Measurements from ENCODE around the gene GNAQ.
A peak's percentile ranks its signal among the peaks of the same experiment; 100 is the strongest.
"Not testable (repeated sequence)": the region's sequence is repeated elsewhere in the genome, so short reads cannot be mapped to it uniquely, and the experiment has no call there.

GNAQ gene

DNA sequence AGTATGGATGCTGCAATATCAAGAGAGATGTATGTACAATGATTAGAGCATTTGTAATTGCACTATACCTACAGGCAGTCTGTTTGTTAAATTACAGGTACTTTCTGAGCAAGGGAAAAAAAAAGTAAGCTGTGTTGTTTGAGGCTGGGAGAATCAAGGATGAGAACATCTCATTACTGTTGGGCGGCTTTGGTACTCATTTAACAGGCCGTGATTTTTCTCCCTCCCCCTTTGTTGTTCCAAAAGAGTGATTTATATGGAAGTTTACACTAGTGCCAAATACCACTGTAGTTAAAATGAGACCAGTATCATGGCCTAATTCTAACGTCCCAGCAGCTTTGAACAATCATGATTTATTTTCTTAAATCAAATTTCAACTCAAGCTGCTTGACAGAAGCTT lies 312.3 kb downstream of the GNAQ start:
- peaks cover 23% of the 10 kb centered on the region for H3K36me3 Mint-ChIP-seq (ENCODE audit: low read depth)
- no peak for DNase-seq
- H3K4me1 Mint-ChIP-seq = peaks cover 58% of the 10 kb centered on the region
- TF ChIP-seq, protein P1, sequence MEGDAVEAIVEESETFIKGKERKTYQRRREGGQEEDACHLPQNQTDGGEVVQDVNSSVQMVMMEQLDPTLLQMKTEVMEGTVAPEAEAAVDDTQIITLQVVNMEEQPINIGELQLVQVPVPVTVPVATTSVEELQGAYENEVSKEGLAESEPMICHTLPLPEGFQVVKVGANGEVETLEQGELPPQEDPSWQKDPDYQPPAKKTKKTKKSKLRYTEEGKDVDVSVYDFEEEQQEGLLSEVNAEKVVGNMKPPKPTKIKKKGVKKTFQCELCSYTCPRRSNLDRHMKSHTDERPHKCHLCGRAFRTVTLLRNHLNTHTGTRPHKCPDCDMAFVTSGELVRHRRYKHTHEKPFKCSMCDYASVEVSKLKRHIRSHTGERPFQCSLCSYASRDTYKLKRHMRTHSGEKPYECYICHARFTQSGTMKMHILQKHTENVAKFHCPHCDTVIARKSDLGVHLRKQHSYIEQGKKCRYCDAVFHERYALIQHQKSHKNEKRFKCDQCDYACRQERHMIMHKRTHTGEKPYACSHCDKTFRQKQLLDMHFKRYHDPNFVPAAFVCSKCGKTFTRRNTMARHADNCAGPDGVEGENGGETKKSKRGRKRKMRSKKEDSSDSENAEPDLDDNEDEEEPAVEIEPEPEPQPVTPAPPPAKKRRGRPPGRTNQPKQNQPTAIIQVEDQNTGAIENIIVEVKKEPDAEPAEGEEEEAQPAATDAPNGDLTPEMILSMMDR (IDR thresholded peaks at IDR 0.05) = no peak
- H3K9me3 Mint-ChIP-seq = peaks cover 6% of the 10 kb centered on the region
- H3K27me3 Mint-ChIP-seq (ENCODE audit: low read depth, poor library complexity) = peaks cover 3% of the 10 kb centered on the region
- peak overlapping the region; percentile 15 for H3K27ac Mint-ChIP-seq
- H3K4me3 Mint-ChIP-seq = peak overlapping the region; percentile 3

DNA sequence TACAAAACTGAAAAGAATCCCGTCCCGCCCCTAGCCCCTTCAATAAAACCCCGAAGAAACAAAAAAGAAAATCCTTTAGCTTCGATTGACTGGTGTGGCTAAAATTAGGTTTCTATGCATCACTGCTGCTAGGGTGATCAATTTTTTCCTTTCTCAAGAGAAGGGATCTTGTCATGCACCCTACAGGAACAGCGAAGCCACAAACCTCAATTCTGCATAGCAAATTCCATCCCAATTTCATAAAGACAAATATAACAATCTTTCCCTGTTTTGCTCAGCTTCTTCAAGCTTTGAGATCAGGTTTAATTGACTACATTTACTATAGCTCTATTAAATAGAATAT lies 313.3 kb downstream of the GNAQ start:
- not testable (repeated sequence) for H3K4me3 Mint-ChIP-seq
- peaks cover 68% of the 10 kb centered on the region for H3K4me1 Mint-ChIP-seq

DNA sequence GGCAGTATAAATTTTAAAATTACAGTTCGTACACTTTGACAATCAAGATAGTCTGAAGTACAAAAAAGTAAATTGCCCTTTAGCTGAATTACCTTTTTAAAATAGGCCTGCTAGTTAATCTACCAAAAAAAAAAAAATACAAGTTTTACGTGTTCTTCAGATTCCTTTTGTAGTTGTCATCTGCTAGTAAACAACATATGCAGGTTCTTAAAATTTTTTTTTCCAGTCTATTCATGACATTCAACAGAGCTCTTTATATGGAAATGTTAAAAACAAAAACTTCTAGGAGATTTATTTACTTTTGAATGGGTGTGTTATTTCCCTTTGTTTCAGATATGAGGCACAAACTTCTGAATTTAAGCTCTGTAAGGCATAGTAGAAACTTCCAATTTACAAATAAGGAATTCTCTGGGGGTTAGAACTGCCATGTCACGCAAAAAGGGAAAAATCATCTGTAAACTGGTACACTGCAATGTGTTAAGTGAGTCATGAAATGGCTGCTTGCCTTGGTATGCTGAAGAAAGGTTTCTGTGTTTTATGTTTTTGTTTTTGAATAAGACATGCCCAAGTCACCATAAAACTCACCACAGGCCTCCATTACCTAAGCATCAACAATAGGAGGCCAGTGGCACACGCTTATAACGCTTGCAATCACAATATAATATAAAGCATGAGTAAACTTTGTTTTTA lies 313.9 kb downstream of the GNAQ start:
- not testable (repeated sequence) for DNase-seq; H3K27ac Mint-ChIP-seq; H3K27me3 Mint-ChIP-seq (ENCODE audit: low read depth, poor library complexity); H3K36me3 Mint-ChIP-seq (ENCODE audit: low read depth); H3K9me3 Mint-ChIP-seq; H3K4me3 Mint-ChIP-seq
- peaks cover 73% of the 10 kb centered on the region for H3K4me1 Mint-ChIP-seq

More for the DNA sequence above, 313.3 kb downstream of the GNAQ start:
- not testable (repeated sequence) for DNase-seq; H3K27ac Mint-ChIP-seq; H3K27me3 Mint-ChIP-seq (ENCODE audit: low read depth, poor library complexity); H3K9me3 Mint-ChIP-seq
- peaks cover 12% of the 10 kb centered on the region for H3K36me3 Mint-ChIP-seq (ENCODE audit: low read depth)

DNA sequence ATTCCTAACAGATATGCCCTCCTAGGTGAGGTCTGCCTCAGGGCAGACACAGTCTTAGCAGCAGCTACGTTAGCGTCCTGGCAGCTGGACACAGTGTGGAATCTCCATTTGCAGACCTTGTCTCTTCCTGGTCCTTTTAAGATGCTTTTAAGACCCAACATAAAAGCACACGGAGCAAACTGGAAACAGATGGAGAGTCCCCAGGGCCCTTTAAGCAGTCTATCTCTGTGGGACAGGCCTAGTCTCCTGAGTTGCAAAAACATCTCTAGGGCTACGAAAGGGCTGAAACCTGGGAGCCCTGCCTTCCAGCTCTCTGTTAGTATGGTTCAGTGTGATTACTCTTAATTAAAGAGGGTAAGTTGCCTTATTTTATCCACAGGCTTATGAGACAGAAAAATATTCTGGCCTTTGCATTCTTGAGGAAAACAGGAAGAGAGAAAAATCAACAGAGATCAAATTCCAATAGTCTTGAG lies 317.5 kb downstream of the GNAQ start:
- DNase-seq = peak; percentile 17
- peaks cover 69% of the 10 kb centered on the region for H3K4me1 Mint-ChIP-seq
- H3K9me3 Mint-ChIP-seq = peaks cover 26% of the 10 kb centered on the region
- peaks cover 3% of the 10 kb centered on the region for H3K27me3 Mint-ChIP-seq (ENCODE audit: low read depth, poor library complexity)
- H3K4me3 Mint-ChIP-seq = no peak overlapping the region
- H3K27ac Mint-ChIP-seq = peak overlapping the region; percentile 96
- TF ChIP-seq, protein P1 (IDR thresholded peaks at IDR 0.05) = no peak
- H3K36me3 Mint-ChIP-seq (ENCODE audit: low read depth) = peaks cover 19% of the 10 kb centered on the region

DNA sequence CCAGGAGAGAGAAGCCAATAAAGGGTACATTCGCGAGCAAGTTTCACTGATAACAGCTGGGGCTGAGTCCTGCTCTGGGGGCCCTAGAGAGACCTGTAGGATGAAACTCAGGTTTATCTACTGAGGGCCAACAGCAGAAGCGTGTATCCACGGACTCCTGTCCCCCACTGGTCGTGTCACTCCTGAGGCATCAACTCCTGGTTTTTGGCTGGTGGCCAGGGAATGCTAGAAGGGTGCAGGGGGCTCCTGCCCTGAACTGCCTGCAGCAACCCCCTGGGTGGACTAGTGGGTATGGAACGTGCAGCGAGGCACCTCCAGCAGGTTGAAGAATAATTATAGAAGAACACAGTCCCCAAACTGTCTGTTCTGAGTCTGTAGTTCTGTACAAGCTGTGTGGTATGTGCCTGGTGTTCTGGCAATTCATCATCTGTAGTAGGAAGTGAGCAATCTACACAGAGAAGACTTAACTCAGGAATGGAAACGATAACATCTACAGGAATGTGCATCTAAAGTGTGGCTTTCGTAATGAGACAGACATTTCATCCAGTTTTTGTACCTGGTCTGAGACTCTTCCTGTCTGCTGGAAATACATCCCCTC lies 319.0 kb downstream of the GNAQ start:
- H3K4me1 Mint-ChIP-seq = peaks cover 54% of the 10 kb centered on the region
- no peak overlapping the region for H3K4me3 Mint-ChIP-seq
- H3K36me3 Mint-ChIP-seq (ENCODE audit: low read depth) = peaks cover 31% of the 10 kb centered on the region
- TF ChIP-seq, protein P1 (IDR thresholded peaks at IDR 0.05) = no peak
- peaks cover 40% of the 10 kb centered on the region for H3K9me3 Mint-ChIP-seq
- DNase-seq = no peak
- peaks cover 7% of the 10 kb centered on the region for H3K27me3 Mint-ChIP-seq (ENCODE audit: low read depth, poor library complexity)
- peak overlapping the region; percentile 6 for H3K27ac Mint-ChIP-seq

DNA sequence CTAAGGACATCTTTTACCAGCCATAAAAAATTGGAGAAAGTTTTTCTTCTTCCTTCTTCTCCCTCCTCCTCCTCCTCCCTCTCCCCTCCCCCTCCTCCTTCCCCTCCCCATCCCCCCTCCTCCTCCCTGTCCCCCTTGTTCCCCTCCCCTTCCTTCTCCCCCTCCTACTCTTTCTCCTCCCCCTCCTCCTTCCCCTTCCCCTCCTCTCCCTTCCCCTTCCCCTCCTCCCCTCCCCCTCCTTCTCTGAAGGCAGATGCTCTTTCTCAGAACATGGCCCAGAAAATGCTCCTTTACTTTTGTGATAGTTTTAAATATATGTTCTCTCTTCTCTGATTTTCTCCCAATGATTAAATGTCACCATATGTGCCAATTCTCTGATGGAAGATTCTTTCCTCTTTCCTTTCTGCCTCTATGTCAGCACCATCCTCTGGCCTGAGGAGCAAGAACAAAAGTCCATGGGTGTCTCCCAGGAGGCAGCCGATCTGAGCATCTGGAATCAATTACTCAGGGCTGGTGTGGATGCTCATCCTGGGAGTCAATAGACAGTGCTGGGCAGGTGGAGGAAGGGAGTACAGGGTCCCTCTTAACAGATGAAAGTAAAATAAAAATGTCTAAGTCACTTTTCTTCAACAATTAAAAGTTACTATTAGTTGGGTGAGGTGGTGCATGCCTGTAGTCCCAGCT lies 320.5 kb downstream of the GNAQ start:
- Mint-ChIP-seq H3K36me3 (ENCODE audit: low read depth) (peaks cover 36% of the 10 kb centered on the region), H3K4me3 (no peak overlapping the region), H3K4me1 (peaks cover 41% of the 10 kb centered on the region)

More for the DNA sequence above, 320.5 kb downstream of the GNAQ start:
- no peak overlapping the region for H3K27ac Mint-ChIP-seq
- DNase-seq = no peak
- H3K27me3 Mint-ChIP-seq (ENCODE audit: low read depth, poor library complexity) = peaks cover 7% of the 10 kb centered on the region
- peaks cover 45% of the 10 kb centered on the region for H3K9me3 Mint-ChIP-seq
- TF ChIP-seq, protein P1 (IDR thresholded peaks at IDR 0.05) = no peak
